CD4-positive, CD25-positive, alpha-beta regulatory T cell (primary cell): ENCODE data around the gene IFITM5. TPM values are rescaled to one million over a fixed set of nuclear protein-coding genes. Genes with fewer than 3 reads are reported as not detected.

Experiments
- ATAC-seq, 2 donors: fragments of 150-1000 bp; cut with Tn5 transposase; one replicate each; pipeline ENCODE4 v1.10.0; 2021; ENCODE audit warnings: low read depth in 2 of 2, moderate number of reproducible peaks in 2 of 2, moderate library complexity in 1 of 2
- DNase-seq, 3 donors: peaks; one replicate each; pipeline versions ENCODE4 v3.0.0 to v3.0.0-alpha.2; 2012 to 2022; ENCODE audit warnings: mixed read lengths in 1 of 3
- H3K27ac ChIP-seq: one replicate; pipeline ENCODE4 v1.7.0; 2013; ENCODE audit warnings: mild to moderate bottlenecking, low read length; ENCODE audit not compliant: insufficient read depth, poor library complexity, severe bottlenecking
- H3K27me3 ChIP-seq: one replicate; pipeline ENCODE4 v1.7.0; 2013; ENCODE audit warnings: low read length; ENCODE audit not compliant: control insufficient read depth, insufficient read depth
- H3K36me3 ChIP-seq: one replicate; pipeline ENCODE4 v1.7.0; 2013; ENCODE audit warnings: mild to moderate bottlenecking, low read length, moderate library complexity; ENCODE audit not compliant: control insufficient read depth, insufficient read depth
- H3K4me1 ChIP-seq: 2 replicates; pipeline ENCODE4 v1.7.0; 2013; ENCODE audit warnings: mild to moderate bottlenecking, low read length; ENCODE audit not compliant: insufficient read depth, control insufficient read depth, poor library complexity, severe bottlenecking
- H3K4me3 ChIP-seq: one replicate; pipeline ENCODE4 v1.7.0; 2013; ENCODE audit warnings: low read depth, mild to moderate bottlenecking, low read length, moderate library complexity
- H3K9me3 ChIP-seq, 2 experiments: 1 replicate in 1 of 2; 2 replicates in 1 of 2; pipeline ENCODE4 v1.7.0; 2013; ENCODE audit warnings: low read length in 2 of 2, mild to moderate bottlenecking in 1 of 2, moderate library complexity in 1 of 2; ENCODE audit not compliant: control insufficient read depth in 2 of 2
- H3K27ac Mint-ChIP-seq, 3 donors: one replicate each; pipeline ENCODE4 v1.8.0; 2020 to 2022; ENCODE audit warnings: mild to moderate bottlenecking in 3 of 3, mixed read lengths in 3 of 3, moderate library complexity in 2 of 3
- H3K27me3 Mint-ChIP-seq: one replicate; pipeline ENCODE4 v1.8.0; 2022; ENCODE audit warnings: mild to moderate bottlenecking, mixed read lengths
- H3K36me3 Mint-ChIP-seq: one replicate; pipeline ENCODE4 v1.8.0; 2020; ENCODE audit warnings: mixed read lengths
- H3K4me1 Mint-ChIP-seq, 4 donors: one replicate each; pipeline ENCODE4 v1.8.0; 2020 to 2022; ENCODE audit warnings: mixed read lengths in 4 of 4, mild to moderate bottlenecking in 1 of 4
- H3K4me3 Mint-ChIP-seq, 4 donors: one replicate each; pipeline ENCODE4 v1.8.0; 2020 to 2022; ENCODE audit warnings: mild to moderate bottlenecking in 4 of 4, mixed read lengths in 4 of 4, moderate library complexity in 3 of 4
- H3K9me3 Mint-ChIP-seq, 7 donors: one replicate each; pipeline ENCODE4 v1.8.0; 2020 to 2022; ENCODE audit warnings: mixed read lengths in 7 of 7, mild to moderate bottlenecking in 3 of 7, moderate library complexity in 2 of 7
- polyA plus RNA-seq, 4 donors: library from polyadenylated mRNA; unstranded; fragments of 300-500 nt; fragmentation: Illumina TruSeq; gene quantifications; one replicate each; pipeline ENCODE4 v1.2.3, GENCODE V29; 2021
- total RNA-seq: library from RNA; stranded (reverse); gene quantifications from one replicate; pipeline ENCODE4 v1.2.3, GENCODE V29; 2022

The IFITM5 gene
- total and polyA plus RNA-seq, 5 donors from 2014 or later = not detected

DNA sequence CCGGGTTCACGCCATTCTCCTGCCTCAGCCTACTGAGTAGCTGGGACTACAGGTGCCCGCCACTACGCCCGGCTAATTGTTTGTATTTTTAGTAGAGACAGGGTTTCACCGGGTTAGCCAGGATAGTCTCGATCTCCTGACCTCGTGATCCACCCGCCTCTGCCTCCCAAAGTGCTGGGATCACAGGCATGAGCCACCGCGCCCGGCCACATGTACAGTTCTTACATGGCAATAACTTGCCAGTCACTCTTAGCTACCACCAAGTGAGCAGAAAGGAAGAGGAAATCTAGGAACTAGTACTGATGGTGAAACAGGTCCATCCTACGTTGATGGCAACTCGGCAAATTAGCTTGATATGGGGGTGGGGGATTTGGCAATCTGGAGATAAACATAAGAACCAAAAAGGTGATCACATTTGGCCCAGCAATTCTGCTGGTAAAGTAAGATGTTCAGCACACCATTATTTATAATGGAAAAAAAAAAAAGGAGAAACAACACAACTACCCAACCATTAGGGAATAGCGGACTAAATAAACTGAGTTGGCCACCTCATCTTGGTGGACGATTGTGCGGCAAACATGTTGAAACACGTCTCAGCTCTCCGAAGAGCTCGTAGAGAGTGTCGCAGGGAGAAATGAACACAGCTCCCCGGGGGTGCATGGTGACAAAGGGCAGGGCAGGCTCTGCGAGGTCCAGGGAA, 15.8 kb downstream of the IFITM5 start:
- Mint-ChIP-seq H3K27me3 (peaks cover 57% of the 10 kb centered on the region), H3K4me1 (peaks cover 0 to 58% (median 7%) of the 10 kb centered on the region in 4 donors), H3K4me3 (peak overlapping the region; percentile 21 to 81 (median 57)), H3K9me3 (no peaks in the 10 kb centered on the region), H3K36me3 (peaks cover 4% of the 10 kb centered on the region), H3K27ac (peak overlapping the region in 1 of 3 donors; percentile 61)
- no peaks in the 10 kb centered on the region for H3K9me3 ChIP-seq
- no peak for ATAC-seq
- no peak overlapping the region for H3K27ac ChIP-seq
- no peak overlapping the region for H3K4me3 ChIP-seq
- H3K4me1 ChIP-seq = peaks cover 59% of the 10 kb centered on the region
- no peaks in the 10 kb centered on the region for H3K36me3 ChIP-seq
- peaks cover 7% of the 10 kb centered on the region for H3K27me3 ChIP-seq
- no peak for DNase-seq

DNA sequence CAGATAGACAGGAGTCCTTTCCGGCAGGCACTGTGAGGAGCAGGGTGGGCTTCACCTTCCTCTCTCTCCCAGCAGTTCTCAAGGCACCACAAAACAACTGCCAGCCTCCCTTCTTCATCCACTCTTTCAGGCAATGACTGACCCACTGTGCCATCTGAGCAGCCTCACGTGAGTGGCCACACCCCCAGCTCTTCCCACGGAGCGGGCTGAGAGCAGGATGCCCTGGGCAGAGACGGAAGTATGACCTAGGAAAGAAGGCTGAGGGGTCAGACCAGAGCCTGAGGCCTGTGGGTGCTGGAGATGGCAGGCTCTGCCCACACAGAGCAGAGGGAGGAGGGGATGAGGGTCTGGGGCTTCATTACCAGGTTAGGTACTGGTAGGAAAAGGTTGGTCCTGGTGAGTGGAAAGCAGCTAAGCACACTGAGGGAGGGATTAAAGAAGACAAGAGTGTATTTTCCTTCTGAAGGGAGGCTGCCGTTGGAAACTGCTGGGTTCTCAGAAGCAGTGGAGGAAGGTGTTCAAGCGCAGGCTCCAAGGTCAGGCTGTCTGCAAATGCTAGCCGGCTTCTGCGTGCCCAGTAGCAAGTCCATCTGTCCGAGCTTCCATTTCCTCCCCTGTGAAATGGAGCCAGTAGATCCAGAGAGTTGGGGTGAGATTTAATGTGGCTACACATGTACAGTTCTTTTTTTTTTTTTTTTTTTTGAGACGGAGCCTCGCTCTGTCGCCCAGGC, 16.5 kb downstream of the IFITM5 start:
- Mint-ChIP-seq H3K9me3 (no peaks in the 10 kb centered on the region), H3K27me3 (peaks cover 62% of the 10 kb centered on the region), H3K4me1 (peaks cover 0 to 61% (median 11%) of the 10 kb centered on the region in 4 donors), H3K36me3 (peaks cover 4% of the 10 kb centered on the region), H3K4me3 (peak overlapping the region; percentile 68 to 90 (median 86)), H3K27ac (peak overlapping the region in 2 of 3 donors; percentile 29 to 46)
- Histone ChIP-seq H3K9me3 (no peaks in the 10 kb centered on the region), H3K4me3 (no peak overlapping the region), H3K36me3 (no peaks in the 10 kb centered on the region), H3K27me3 (peaks cover 12% of the 10 kb centered on the region), H3K27ac (no peak overlapping the region), H3K4me1 (peaks cover 58% of the 10 kb centered on the region)
- ATAC-seq (no peak), DNase-seq (no peak)

DNA sequence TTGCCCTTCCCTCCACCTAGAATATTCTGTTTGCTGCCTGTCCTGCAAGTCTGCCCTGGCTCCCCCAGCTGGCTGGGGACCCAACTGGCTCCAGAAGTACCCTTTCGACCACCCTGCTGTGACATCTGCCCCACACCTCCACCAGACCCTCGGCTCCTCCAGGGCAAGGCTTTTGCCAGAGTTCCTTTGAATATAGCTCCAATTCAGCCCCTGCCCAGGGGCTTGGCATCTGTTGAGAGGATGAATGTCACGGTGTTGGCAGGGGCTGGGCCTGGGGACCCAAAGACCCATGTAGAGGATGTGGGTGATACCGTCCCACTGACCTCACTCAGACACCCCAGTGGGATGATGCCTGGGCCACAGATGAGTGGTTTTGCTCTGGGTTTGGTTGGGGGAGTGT, 17.2 kb downstream of the IFITM5 start:
- H3K27me3 ChIP-seq = peaks cover 16% of the 10 kb centered on the region
- H3K4me3 ChIP-seq = no peak overlapping the region
- H3K4me3 Mint-ChIP-seq = peak overlapping the region; percentile 59 to 90 (median 79)
- peaks cover 67% of the 10 kb centered on the region for H3K27me3 Mint-ChIP-seq
- no peaks in the 10 kb centered on the region for H3K36me3 ChIP-seq
- no peaks in the 10 kb centered on the region for H3K9me3 ChIP-seq
- H3K27ac Mint-ChIP-seq = no peak overlapping the region
- H3K4me1 Mint-ChIP-seq = peaks cover 0 to 63% (median 15%) of the 10 kb centered on the region in 4 donors
- H3K4me1 ChIP-seq = peaks cover 54% of the 10 kb centered on the region
- ATAC-seq (no peak), DNase-seq (no peak)
- H3K27ac ChIP-seq = no peak overlapping the region
- H3K36me3 Mint-ChIP-seq = peaks cover 4% of the 10 kb centered on the region
- no peaks in the 10 kb centered on the region for H3K9me3 Mint-ChIP-seq

DNA sequence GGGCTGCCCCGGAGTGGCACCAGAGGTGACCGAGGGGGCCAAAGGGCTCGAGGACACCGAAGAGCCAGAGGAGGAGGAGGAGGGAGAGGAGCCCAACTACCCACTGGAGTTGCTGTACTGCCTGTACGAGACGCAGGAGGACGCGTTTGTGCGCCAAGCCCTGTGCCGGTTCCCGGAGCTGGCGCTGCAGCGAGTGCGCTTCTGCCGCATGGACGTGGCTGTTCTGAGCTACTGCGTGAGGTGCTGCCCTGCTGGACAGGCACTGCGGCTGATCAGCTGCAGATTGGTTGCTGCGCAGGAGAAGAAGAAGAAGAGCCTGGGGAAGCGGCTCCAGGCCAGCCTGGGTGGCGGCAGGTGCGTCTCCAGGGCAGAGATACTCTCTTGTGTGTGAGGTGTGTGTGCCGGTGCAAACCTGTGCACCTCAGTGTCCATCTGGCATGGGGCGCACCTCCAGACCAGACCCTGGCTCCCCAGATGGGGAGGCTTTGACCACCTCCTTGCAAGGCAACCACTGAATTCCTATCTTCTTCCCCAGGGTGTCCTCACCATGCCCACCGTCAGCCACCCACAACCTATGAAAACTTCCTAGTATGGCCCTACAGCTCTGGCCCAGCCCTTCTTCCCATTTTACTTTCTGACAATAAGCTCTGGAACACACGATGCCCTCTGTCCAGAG, 17.7 kb downstream of the IFITM5 start:
- Mint-ChIP-seq H3K27me3 (peaks cover 67% of the 10 kb centered on the region), H3K4me1 (peaks cover 2 to 62% (median 12%) of the 10 kb centered on the region in 4 donors)
- H3K27ac ChIP-seq = no peak overlapping the region

DNA sequence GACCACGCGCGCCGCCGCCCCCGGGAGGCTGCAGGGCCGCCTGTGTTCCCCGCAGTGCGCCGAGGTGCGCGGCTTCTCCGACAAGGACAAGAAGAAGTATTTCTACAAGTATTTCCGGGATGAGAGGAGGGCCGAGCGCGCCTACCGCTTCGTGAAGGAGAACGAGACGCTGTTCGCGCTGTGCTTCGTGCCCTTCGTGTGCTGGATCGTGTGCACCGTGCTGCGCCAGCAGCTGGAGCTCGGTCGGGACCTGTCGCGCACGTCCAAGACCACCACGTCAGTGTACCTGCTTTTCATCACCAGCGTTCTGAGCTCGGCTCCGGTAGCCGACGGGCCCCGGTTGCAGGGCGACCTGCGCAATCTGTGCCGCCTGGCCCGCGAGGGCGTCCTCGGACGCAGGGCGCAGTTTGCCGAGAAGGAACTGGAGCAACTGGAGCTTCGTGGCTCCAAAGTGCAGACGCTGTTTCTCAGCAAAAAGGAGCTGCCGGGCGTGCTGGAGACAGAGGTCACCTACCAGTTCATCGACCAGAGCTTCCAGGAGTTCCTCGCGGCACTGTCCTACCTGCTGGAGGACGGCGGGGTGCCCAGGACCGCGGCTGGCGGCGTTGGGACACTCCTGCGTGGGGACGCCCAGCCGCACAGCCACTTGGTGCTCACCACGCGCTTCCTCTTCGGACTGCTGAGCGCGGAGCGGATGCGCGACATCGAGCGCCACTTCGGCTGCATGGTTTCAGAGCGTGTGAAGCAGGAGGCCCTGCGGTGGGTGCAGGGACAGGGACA, 18.4 kb downstream of the IFITM5 start:
- peaks cover 0 to 1% (median 0%) of the 10 kb centered on the region in 7 donors for H3K9me3 Mint-ChIP-seq
- DNase-seq = peak in 2 of 3 donors; percentile 44 to 56
- H3K4me3 Mint-ChIP-seq = peak overlapping the region; percentile 68 to 90 (median 82)
- Histone ChIP-seq H3K36me3 (no peaks in the 10 kb centered on the region), H3K27me3 (peaks cover 16% of the 10 kb centered on the region), H3K9me3 (no peaks in the 10 kb centered on the region), H3K4me3 (peak overlapping the region; percentile 37), H3K27ac (no peak overlapping the region), H3K4me1 (peaks cover 48% of the 10 kb centered on the region)
- H3K27me3 Mint-ChIP-seq = peaks cover 67% of the 10 kb centered on the region
- ATAC-seq = peak; percentile 42 to 54
- H3K36me3 Mint-ChIP-seq = peaks cover 14% of the 10 kb centered on the region
- peaks cover 5 to 60% (median 12%) of the 10 kb centered on the region in 4 donors for H3K4me1 Mint-ChIP-seq
- H3K27ac Mint-ChIP-seq = peak overlapping the region in 1 of 3 donors; percentile 14

More for the DNA sequence above, 17.7 kb downstream of the IFITM5 start:
- no peaks in the 10 kb centered on the region for H3K9me3 ChIP-seq
- H3K4me1 ChIP-seq = peaks cover 50% of the 10 kb centered on the region
- H3K36me3 ChIP-seq = no peaks in the 10 kb centered on the region
- Mint-ChIP-seq H3K9me3 (peaks cover 0 to under 1% (median 0%) of the 10 kb centered on the region in 7 donors), H3K27ac (no peak overlapping the region), H3K36me3 (peaks cover 6% of the 10 kb centered on the region), H3K4me3 (peak overlapping the region; percentile 68 to 90 (median 82))
- peaks cover 16% of the 10 kb centered on the region for H3K27me3 ChIP-seq
- no peak for DNase-seq
- peak overlapping the region; percentile 7 for H3K4me3 ChIP-seq
- no peak for ATAC-seq

DNA sequence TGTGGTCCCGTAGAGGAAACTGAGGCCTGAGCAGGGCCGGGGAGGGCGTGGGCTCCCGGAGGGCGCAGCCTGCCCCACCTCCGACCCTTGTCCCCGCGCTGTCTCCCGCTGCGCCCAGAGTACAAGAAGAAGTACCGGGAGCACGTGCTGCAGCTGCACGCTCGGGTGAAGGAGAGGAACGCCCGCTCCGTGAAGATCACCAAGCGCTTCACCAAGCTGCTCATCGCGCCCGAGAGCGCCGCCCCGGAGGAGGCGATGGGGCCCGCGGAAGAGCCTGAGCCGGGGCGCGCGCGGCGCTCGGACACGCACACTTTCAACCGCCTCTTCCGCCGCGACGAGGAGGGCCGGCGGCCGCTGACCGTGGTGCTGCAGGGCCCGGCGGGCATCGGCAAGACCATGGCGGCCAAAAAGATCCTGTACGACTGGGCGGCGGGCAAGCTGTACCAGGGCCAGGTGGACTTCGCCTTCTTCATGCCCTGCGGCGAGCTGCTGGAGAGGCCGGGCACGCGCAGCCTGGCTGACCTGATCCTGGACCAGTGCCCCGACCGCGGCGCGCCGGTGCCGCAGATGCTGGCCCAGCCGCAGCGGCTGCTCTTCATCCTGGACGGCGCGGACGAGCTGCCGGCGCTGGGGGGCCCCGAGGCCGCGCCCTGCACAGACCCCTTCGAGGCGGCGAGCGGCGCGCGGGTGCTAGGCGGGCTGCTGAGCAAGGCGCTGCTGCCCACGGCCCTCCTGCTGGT, 19.2 kb downstream of the IFITM5 start:
- peaks cover 5 to 55% (median 13%) of the 10 kb centered on the region in 4 donors for H3K4me1 Mint-ChIP-seq
- H3K27ac ChIP-seq = no peak overlapping the region

More for the DNA sequence above, 19.2 kb downstream of the IFITM5 start:
- no peaks in the 10 kb centered on the region for H3K36me3 ChIP-seq
- Mint-ChIP-seq H3K4me3 (peak overlapping the region in 3 of 4 donors; percentile 73 to 90 (median 90)), H3K36me3 (peaks cover 14% of the 10 kb centered on the region), H3K9me3 (peaks cover 0 to 1% (median 0%) of the 10 kb centered on the region in 7 donors), H3K27ac (no peak overlapping the region), H3K27me3 (peaks cover 63% of the 10 kb centered on the region)
- DNase-seq (peak in 2 of 3 donors; percentile 39 to 51), ATAC-seq (peak; percentile 36 to 46)
- H3K9me3 ChIP-seq = no peaks in the 10 kb centered on the region
- H3K27me3 ChIP-seq = peaks cover 16% of the 10 kb centered on the region
- peaks cover 48% of the 10 kb centered on the region for H3K4me1 ChIP-seq
- H3K4me3 ChIP-seq = no peak overlapping the region
